Activated CD8-positive, alpha-beta memory T cell treated with anti-CD3 and anti-CD28 coated beads, Interleukin-2, amount 50 U/mL, for 48 hours (primary cell): ENCODE data around the gene PSMD9.
"Not testable (repeated sequence)": the region's sequence is repeated elsewhere in the genome, so short reads cannot be mapped to it uniquely, and the experiment has no call there.

ENCODE experiments used
- DNase-seq: peaks from one replicate; pipeline ENCODE4 v3.0.0-alpha.2; 2020

The PSMD9 gene

DNA sequence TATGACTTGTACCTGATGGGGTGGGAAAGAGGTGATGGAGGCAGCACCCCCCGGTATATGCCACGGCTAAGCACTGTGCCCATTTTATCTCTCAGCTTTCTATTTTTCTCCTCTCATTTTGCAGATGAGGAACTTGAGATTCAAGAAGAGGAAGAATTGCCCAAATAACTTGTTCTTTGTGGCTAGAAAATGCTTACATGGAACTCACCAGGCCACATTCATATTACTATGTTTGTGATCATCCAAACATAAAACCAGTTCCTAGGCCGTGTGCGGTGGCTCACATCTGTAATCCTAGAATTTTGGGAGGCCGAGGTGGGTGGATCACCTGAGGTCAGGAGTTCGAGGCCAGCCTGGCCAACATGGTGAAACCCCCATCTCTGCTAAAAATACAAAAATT, 14.5 kb upstream of the PSMD9 start:
- no peak for DNase-seq

DNA sequence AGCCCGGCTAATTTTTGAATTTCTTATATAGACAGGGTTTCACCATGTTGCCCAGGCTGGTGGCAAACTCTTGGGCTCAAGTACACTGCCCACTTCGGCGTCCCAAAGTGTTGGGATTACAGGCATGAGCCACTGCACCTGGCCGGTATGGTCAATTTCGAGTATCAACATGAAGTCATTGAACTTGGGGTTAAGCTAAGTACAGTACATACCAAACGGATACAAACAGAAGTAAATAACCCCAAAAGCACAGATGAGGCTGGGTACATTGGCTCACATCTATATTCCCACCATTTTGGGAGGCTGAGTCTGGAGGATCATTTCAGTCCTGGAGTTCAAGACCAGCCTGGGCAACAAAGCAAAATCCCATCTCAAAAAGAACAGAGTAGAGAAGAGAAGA, 13.0 kb upstream of the PSMD9 start:
- DNase-seq = no peak

DNA sequence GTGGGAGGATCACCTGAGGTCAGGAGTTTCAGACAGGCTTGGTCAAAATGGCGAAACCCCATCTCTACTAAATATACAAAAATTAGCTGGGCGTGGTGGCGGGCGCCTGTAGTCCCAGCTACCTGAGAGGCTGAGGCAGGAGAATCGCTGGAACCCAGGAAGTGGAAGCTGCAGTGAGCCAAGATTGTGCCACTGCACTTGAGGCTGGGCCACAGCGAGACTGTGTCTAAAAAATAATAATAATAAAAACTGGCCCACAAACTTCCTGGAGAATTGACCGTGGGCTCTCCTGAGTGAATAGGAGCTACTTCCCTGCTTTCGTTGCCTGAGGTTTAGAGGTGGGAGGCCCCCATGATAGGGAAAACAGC, 12.5 kb upstream of the PSMD9 start:
- not testable (repeated sequence) for DNase-seq

DNA sequence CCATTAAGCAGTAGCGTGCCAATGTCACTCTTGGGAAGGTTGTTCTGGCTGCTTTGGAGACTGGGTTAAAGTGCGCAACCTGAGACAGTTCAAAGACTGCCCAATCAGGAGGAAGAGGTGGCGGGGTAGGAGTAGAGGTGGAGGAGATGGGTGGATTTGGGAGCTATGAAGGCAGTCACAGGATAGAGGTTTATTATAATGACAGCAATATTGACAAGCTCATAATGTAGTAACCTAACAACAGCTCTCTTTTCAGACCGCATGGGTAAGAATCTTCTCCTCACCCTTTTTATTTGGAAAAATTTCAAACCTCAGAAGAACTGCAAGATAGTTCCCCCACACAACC, 5.3 kb upstream of the PSMD9 start:
- DNase-seq = no peak

DNA sequence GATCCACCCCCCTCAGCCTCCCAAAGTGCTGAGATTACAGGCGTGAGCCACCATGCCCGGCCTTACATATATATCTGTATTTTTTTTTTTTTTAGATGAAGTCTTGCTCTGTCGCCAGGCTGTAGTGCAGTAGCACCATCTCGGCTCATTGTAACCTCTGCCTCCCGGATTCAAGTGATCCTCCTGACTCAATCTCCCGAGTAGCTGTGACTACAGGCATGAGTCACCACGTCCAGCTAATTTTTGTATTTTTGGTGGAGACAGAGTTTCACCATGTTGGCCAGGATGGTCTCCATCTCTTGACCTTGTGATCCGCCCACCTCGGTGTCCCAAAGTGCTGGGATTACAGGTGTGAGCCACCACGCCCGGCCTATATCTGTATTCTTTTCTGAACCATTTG, 3.5 kb upstream of the PSMD9 start:
- not testable (repeated sequence) for DNase-seq

DNA sequence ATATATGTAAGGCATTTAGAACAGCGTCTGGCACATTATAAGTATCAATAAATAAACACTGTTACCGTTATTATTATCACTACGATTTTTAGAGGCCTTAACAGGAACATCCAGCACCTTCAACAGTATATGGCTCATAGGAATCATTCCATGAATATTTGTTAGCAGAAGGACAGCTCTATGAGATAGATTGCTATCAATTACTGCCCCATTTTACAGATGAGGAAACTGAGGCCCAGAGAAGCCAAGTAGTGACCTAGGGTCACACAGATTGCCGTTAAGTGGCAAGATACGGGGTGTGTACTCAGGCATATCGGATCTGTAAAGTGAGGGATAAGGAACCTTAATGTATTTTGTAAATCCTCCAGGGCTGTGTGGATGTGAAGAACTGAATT, 510 bp upstream of the PSMD9 start:
- no peak for DNase-seq

DNA sequence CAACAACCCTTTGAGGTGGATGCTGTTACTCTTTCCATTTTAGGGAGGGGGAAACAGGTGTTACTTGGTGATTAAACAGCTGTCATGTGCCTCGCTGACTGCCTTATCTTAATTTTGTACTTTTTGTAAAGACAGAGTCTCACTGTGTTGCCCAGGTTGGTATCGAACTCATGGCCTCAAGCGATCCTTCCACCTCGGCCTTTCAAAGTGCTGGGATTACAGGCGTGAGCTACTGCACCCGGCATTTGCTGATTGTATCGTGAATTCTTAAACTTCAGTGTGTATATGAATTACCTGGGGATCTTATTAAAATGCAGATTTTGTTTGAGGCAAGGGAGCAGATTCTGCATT, 659 bp downstream of the PSMD9 start:
- no peak for DNase-seq

DNA sequence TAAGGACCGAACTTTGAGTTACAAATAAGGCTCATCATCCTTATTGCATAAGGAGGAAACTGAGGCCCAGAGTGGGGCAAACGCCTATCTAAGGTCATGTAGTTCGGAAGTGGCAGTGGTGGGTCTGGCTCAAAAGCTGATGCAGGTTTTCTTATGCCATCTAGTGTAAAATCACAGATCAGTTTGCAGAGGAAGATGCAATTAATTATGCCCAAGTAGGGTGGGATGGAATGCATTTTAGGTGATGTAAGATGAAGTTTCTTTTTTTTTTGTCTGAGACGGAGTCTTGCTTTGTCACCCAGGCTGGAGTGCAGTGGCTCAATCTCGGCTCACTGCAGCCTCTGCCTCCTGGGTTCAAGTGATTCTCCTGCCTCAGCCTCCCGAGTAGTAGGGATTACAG, 1.1 kb downstream of the PSMD9 start:
- not testable (repeated sequence) for DNase-seq

DNA sequence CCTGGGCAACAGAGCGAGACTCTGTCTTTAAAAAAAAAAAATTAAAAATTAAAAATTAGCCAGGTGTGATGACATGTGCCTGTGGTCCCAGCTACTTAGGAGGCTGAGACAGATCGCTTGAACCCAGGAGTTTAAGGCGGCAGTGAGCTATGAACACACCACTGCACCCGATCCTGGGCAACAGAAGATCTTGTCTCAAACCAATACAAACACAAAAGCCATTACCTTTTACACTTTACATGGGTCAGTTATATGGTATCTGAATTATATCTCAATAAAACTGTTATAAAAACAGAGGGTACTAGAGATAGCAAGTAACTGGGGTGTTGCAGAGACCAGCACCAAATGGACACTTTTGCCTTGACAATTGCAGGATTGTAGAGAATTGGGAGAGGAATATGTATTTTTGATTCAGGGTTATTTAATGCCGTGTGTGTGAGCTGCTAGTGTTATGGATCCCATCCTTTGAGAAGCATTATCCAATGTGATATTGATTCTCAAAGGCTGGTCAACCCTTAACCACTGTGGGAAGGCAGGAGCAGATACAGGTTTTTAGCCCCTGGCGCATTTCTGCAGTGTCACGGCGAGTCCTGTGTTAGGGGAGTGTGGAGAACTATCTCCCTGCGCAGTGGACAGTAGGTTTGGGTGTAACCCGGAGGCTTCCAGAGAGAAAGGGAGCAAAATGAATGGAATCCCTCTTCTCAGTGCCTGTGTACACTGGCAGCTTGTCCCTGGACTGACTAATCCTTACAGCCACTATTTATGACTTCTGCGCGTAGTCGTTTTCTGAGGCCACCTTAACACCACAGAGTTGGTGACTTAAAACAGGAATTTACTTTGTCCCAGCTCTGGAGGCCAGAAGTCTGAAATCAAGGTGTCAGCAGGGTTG, 4.3 kb downstream of the PSMD9 start:
- DNase-seq = no peak

DNA sequence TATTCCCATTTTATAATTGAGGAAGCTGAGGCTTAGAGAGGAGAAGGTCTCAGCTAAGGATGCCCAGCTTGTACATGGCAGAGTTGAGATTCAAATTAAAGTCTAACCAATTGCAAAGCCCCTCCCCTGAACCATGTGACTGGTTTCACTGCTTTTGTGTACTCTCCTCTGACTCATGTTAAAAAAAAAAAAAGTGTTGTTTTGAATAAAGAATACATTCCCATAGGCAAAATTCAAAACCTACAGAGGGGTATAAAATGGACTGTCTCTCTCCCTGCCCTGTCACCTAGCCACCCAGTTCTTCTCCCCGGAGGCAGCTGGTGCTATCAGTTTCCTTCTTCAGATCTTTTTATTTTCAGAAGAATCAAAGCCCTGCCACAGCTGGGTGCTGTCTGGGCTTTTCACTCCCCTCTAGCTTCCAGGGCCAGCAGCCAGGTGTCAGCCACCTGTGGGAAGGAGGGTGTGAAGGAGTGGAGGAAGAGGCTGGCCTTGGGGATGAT, 5.4 kb downstream of the PSMD9 start:
- no peak for DNase-seq

DNA sequence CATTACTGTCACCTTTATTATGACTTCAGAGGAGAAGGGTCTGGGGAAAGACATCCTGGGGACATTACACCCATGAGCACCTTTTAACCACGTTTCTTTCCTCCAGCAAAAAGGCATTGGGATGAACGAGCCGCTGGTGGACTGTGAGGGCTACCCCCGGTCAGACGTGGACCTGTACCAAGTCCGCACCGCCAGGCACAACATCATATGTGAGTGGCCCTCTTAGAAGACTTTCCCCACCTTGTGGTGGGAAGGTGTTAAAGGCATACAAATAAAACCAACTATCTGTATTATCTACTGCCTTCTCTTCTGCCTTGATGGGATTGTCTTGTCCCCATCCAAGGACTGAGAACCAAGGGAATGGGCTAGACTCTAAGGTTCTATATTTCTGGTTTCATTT, 6.0 kb downstream of the PSMD9 start:
- DNase-seq = no peak

DNA sequence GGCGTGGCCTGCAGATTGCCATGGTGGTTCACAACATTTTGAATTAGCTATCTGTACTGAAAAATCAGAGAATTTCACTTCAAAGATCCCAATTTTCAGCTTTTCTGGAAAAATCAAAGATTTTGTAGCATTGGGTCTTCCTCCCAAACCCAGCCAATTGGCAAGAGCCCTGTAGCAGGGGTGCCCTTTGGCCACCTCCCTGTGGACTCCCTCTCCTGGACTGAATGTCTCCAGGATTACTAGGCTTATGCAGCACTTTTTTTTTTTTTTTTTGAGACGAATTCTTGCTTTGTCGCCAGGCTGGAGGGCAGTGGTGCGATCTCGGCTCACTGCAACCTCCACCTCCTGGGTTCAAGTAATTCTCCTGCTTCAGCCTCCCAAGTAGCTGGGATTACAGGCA, 9.7 kb downstream of the PSMD9 start:
- no peak for DNase-seq

DNA sequence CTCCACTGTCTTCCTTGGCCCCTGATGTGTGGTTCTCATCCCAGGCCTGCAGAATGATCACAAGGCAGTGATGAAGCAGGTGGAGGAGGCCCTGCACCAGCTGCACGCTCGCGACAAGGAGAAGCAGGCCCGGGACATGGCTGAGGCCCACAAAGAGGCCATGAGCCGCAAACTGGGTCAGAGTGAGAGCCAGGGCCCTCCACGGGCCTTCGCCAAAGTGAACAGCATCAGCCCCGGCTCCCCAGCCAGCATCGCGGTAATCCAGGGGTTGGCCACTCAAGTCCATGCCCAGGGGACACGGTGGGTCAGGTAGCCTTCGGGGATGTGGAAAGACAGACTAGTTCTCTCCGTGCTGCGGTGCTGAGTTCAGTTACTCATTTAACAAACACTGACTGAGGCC, 11.0 kb downstream of the PSMD9 start:
- DNase-seq = no peak

DNA sequence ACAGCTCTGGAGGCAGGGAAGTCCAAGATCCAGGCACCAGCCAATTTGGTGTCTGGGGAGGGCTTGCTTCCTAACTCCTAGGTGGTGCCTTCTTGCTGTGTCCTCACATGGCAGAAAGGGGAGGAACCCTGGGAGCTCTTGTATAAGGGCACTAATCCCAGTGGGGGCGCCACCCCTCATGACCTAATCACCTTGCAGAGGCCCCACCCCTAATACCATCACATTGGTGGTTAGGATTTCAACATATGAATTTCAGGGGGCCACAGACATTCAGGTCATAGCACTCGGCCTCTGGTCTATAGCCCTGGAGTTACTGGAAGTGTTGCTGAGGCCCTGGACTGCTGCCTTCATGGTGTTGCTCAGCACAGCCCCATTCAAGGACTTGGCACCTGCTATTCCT, 14.6 kb downstream of the PSMD9 start:
- no peak for DNase-seq

DNA sequence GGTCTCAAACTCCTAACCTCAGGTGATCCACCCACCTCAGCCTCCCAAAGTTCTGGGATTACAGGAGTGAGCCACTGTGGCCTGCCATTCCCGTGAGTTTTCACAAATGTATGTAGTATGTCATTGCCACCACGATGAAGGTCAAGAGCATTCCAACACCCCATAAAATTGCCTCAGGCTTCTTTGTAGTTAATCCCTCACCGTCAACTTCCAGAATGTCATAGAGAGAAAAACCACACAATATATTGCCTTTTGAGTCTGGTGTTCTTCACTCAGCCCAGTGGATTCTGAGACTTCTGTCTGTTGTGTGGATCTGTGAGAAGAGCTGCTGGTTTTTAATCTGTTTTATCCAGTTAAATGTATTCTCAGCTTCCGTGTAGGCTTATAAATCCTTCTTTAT, 17.2 kb downstream of the PSMD9 start:
- no peak for DNase-seq

DNA sequence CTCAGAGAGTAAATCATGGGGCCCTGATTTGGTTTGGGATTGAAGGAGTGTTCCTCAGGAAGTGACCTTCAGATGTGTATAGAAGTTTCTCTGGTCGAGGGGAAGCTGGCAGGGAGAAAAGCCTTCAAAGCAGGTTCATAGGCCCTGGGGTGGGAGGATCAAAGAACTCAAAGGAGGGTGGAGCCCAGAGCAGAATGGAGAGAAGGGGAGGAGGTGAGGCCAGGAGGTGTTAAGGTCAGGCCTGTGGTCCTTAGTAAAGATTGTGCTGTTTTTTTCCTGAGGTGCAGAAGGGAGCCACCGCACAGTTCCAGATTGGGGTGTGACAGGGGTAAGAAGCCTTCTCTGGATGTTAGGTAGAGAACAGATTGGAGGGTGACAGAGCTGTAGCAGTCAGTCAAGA, 20.1 kb downstream of the PSMD9 start:
- DNase-seq = no peak

DNA sequence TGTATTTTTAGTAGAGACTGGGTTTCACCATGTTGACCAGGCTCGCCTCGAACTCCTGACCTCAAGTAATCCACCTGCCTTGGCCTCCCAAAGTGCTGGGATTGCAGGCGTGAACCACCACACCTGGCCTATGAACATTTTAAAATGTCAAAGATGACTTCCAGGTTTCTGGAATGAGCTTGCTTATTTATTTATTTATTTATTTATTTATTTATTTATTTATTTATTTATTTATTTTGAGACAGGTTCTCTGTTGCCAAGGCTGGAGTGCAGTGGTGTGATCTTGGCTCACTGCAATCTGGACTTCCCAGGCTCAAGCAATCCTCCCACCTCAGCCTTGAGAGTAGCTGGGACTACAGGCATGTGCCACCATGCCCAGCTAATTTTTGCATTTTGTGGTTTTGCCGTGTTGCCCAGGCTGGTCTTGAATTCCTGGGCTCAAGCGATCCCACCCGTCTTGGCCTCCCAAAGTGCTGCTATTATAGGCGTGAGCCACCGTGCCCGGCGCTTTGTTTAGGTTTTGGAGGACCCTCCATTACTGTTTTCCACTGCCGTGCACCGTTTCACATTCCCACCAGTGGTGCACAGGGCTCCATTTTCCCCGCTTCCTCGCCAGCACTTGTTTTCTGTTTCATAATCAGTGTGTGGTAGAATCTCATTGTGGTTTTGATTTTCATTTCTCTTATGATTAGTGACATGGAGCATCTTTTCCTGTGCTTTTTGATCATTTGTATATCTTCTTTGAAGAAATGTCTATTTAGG, 23.4 kb downstream of the PSMD9 start:
- peak; percentile 62 for DNase-seq

DNA sequence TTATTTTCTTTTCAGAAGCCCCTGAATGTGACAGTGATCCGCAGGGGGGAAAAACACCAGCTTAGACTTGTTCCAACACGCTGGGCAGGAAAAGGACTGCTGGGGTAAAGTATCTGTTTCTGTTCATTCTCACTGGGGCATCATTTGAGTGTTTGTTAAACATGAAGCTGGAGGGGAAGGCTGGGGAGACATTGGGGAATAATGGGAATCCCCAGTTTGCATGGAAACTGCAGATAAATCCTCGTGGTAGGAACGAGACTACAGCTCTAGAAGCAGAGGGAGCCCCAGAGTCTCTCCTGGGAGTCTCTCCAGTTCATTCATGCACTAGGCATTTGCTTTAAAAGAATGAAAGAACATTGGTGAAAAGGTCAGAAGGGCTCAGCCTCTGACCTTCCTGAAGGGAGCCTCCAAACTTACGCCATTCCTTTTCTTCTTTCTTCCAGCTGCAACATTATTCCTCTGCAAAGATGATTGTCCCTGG, 27.3 kb downstream of the PSMD9 start:
- DNase-seq = no peak

DNA sequence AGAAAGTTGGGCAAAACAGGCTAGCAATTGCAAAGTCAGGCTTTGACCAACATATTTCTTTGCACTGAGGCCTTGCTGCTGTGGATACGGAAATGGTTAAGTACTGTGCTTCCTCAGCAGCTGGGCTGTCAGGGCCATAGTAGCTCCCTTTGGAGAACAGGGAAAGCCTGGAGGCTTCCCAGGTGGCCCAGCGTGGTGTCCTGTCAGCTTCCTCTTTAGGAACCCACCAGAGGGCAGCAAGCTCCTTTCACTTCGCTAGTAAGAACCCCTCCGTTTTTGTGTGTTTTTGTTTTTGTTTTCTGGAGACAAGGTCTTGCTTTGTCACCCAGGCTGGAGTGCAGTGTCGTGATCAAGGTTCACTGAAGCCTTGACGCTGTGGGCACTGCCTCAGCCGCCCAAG, 28.1 kb downstream of the PSMD9 start:
- DNase-seq = no peak

DNA sequence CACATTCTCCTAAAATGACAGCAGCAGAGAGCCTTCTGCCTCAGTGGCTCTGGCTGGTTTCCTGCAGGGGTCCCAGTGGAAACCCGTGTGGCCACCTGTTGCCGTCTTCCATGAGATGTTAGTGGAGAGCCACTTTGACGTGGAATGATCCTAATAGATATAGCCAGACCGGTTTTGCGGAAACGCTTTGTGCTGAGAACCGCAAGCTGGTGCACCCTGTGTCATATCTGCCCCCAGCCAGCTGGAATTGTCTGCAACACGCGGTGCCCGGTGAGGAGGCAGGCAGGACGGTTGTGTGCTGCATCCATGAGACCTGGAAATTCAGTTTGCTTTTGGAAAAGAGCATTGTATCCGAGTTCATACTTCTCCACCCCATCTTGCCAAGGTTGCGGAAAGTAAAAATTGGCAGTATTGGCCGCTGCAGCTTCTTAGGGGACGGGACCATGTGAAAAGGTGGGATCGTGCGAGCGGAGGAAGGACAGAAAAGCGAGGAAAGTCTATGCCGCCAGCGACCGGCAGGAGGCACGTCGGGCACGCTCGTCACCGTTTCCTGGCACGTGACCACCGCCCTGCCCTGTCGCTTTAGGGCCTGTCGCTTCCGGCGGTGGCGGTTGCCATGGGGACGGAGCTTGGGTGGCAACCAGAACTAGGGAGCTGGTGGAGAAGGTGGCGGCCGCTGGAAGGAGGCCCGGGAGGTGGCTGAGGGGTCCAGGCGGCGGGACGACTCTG, 29.5 kb downstream of the PSMD9 start, which contains the start of gene CFAP251:
Gene CFAP251 (plus strand): TSS at position 643 of the 729 bp plus-strand sequence. CDS start 2,714 bp downstream, outside the sequence.
- peak; percentile 98 for DNase-seq

DNA sequence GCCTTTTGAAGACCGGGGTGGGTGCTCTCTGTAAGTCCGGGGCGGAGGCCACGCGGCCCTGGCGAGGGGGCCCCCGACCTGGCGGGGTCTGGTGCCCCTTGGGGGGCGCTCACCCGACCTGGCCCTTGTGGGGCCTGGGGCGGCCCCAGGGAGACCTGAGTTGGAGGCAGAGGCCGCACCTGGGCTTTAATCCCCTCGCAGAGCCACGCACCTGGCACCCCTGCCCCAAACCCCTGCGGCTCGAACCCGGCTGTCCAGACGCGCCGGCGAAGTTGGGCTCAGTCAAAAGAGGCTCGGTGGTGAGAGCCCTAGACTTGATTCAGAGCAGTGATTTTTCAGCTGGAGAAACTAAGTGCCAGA, 30.1 kb downstream of the PSMD9 start:
- DNase-seq = no peak

DNA sequence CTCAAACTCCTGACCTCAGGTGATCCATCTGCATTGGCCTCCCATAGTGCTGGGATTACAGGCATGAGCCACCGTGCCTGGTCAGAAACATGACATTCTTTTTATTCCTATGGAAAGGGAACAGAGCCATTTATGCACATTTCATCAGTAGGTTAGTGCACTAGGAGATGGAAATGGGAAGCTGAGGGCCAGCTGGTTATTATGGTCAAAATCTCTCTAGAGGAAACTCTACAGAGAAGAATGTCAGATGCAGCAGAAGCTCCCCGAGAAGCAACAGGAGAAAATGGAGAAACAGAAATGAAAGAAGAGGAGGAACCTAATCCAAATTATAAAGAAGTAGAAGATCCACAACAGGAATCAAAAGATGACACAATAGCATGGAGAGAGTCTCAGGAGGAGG, 32.5 kb downstream of the PSMD9 start:
- no peak for DNase-seq

DNA sequence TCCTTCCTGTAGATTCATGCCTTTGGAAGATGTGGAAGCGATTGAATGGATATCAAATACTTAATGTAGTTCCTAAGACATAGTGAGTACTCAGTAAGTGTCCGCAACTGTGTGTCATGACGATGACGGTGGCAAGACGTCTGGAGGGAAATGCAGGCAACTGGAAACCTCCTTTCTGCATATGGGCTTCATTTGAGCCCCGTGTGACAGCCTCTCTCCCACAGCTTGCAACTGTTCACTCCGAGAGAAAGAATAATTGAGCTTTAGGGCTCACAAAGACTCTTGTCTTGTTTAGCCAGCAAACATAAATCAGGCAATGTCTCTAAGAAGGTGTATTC, 36.7 kb downstream of the PSMD9 start:
- no peak for DNase-seq
